Heart right ventricle (tissue), 16 donors: ENCODE measurements around the gene FSD1. TPM values are rescaled to one million over a fixed set of nuclear protein-coding genes. Genes with fewer than 3 reads are reported as not detected.

Experiments used
- ATAC-seq, 8 donors: fragments of 200-7000 bp; cut with Tn5 transposase; one replicate each; pipeline ENCODE4 v1.9.1; 2020; ENCODE audit warnings: mild to moderate bottlenecking in 8 of 8, moderate library complexity in 8 of 8, moderate number of reproducible peaks in 1 of 8
- DNase-seq, 2 donors: peaks; one replicate each; pipeline ENCODE4 v3.0.0-alpha.2; 2020
- H3K27ac ChIP-seq, 10 donors: fragments of 200-600 bp; sonication (generic) in 2 of 10; one replicate each; pipeline versions ENCODE4 v1.5.0 to v1.8.0; 2020 to 2022; ENCODE audit warnings: mild to moderate bottlenecking in 3 of 10
- H3K27me3 ChIP-seq, 7 donors: fragments of 200-600 bp; one replicate each; pipeline ENCODE4 v1.8.0; 2021 to 2022; ENCODE audit warnings: mild to moderate bottlenecking in 2 of 7
- H3K36me3 ChIP-seq, 9 donors: fragments of 200-600 bp; sonication (generic) in 1 of 9; one replicate each; pipeline versions ENCODE4 v1.5.0 to v1.8.0; 2020 to 2022; ENCODE audit warnings: mild to moderate bottlenecking in 2 of 9
- H3K4me1 ChIP-seq, 9 donors: fragments of 200-600 bp; sonication (generic) in 1 of 9; one replicate each; pipeline versions ENCODE4 v1.5.0 to v1.8.0; 2020 to 2022; ENCODE audit warnings: mild to moderate bottlenecking in 4 of 9
- H3K4me3 ChIP-seq, 10 donors: fragments of 200-600 bp; sonication (generic) in 2 of 10; one replicate each; pipeline versions ENCODE4 v1.5.0 to v1.8.0; 2020 to 2022; ENCODE audit warnings: mild to moderate bottlenecking in 7 of 10, moderate library complexity in 2 of 10
- H3K9me3 ChIP-seq, 11 donors: fragments of 200-600 bp in 10 of 11; sonication (generic) in 2 of 11; one replicate each; pipeline versions ENCODE4 v1.5.0 to v1.8.0; 2013 to 2022; ENCODE audit warnings: mild to moderate bottlenecking in 2 of 11, control low read depth in 1 of 11, moderate library complexity in 1 of 11
- WGBS, 2 donors: extraction: QIAGEN DNeasy Blood & Tissue Kit; methylation state at CpG; one replicate each; pipeline ENCODE4 v1.1.7; 2013; ENCODE audit warnings: inconsistent platforms in 1 of 2; 5-methylcytosine and 5-hydroxymethylcytosine counted together
- intact Hi-C, 10 donors: fragments of 100-400 bp; cut with DNase I; formaldehyde crosslinking; loops; one replicate each; pipeline versions ENCODE4 v1.11.1 to v1.14.2; 2022
- polyA plus RNA-seq, 2 donors: library from polyadenylated mRNA; stranded (reverse); fragments of 200-250 nt; gene quantifications; one replicate each; pipeline ENCODE4 v1.2.3, GENCODE V29; 2013
- total RNA-seq, 10 donors: library from RNA; stranded (reverse); fragmentation: NEBNext Ultra II Directional in 3 of 10; extraction: Animal tissue kit (Norgen Biotek cat#: 25700) in 3 of 10; gene quantifications; one replicate each; pipeline versions ENCODE4 v1.2.1 to v1.2.4, GENCODE V29; 2021 to 2023
- TF ChIP-seq, protein P1 (sequence below), 9 donors: fragments of 200-600 bp; sonication (generic) in 2 of 9; IDR thresholded peaks; one replicate each; pipeline versions ENCODE4 v1.5.0 to v1.8.0; 2021 to 2022; ENCODE audit warnings: antibody characterized with exemption in 9 of 9, mild to moderate bottlenecking in 5 of 9, moderate library complexity in 1 of 9
- donor health status: Arrhythmogenic right ventricular cardiomyopathy.
- donor health status: ischemic (EF 13 %, LVEDD 7.1; RV severe dilation, severe dysfunction).
- donor health status: healthy with polysubstance abuse.
- donor health status: DM: no; HTN: yes; CAD: no.
- donor health status: DM: no; HTN: no; CAD: no.
- donor health status: ischemic (EF 25% LVEDD 6.9; RV normal size, moderate dysfunction).
- donor health status: ischemic (EF 25% LVEDD 5.7; RV mildly dilated, moderate dysfunction).
- donor health status: healthy.
- donor health status: DM: yes; HTN: yes; CAD: no.
- donor health status: Ischemic cardiomyopathy.
- donor health status: ischemic (EF 35%, LVEDD 5.7; RV mildly dilated, moderate dysfunction).
- donor health status: nonischemic (EF 11% LVEDD 7.7; RV severe dilation, severe dysfunction).
- donor health status: DM: yes; HTN: yes; CAD: no.
- donor health status: PGD.
- donor health status: ischemic (EF 29% LVEDD 5.4; RV normal size, mild dysfunction).
- donor health status: nonischemic (EF 23%, LVEDD 6.1; RV moderate dilation, normal function).

Gene FSD1
- total and polyA plus RNA-seq, 12 donors: 0.10 to 0.25 TPM; not detected in 10

DNA sequence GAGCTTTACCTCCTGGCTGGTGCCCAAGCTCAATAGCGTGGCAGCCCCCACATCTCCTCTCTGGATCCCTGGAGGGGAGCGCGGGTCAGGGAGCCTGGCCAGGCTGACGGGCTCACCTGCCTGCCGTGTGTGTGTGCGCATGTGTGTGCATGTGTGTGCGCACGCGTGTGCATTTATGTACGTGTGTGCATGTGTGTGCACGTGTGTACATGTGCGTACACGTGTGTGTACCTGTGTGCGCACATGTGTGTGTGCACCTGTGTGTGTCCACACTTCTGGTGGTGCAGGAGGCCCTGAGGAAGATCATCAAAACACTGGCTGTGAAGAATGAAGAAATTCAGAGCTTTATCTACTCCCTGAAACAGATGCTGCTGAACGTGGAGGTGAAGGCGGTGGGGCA, 1.3 kb downstream of the FSD1 start:
- Histone ChIP-seq H3K27ac (no peak overlapping the region), H3K36me3 (no peaks in the 10 kb centered on the region), H3K4me3 (no peak overlapping the region), H3K4me1 (peaks cover 0 to 6% (median 0%) of the 10 kb centered on the region in 9 donors), H3K27me3 (peaks cover 0 to 30% (median 23%) of the 10 kb centered on the region in 7 donors), H3K9me3 (no peaks in the 10 kb centered on the region)
- WGBS, 2 donors: 82% methylated on average over 16 of the region's 16 CpGs
- intact Hi-C loops: no loop called here
- ATAC-seq (no peak), DNase-seq (no peak)
- TF ChIP-seq, protein P1, sequence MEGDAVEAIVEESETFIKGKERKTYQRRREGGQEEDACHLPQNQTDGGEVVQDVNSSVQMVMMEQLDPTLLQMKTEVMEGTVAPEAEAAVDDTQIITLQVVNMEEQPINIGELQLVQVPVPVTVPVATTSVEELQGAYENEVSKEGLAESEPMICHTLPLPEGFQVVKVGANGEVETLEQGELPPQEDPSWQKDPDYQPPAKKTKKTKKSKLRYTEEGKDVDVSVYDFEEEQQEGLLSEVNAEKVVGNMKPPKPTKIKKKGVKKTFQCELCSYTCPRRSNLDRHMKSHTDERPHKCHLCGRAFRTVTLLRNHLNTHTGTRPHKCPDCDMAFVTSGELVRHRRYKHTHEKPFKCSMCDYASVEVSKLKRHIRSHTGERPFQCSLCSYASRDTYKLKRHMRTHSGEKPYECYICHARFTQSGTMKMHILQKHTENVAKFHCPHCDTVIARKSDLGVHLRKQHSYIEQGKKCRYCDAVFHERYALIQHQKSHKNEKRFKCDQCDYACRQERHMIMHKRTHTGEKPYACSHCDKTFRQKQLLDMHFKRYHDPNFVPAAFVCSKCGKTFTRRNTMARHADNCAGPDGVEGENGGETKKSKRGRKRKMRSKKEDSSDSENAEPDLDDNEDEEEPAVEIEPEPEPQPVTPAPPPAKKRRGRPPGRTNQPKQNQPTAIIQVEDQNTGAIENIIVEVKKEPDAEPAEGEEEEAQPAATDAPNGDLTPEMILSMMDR (IDR thresholded peaks at IDR 0.05): no peak

DNA sequence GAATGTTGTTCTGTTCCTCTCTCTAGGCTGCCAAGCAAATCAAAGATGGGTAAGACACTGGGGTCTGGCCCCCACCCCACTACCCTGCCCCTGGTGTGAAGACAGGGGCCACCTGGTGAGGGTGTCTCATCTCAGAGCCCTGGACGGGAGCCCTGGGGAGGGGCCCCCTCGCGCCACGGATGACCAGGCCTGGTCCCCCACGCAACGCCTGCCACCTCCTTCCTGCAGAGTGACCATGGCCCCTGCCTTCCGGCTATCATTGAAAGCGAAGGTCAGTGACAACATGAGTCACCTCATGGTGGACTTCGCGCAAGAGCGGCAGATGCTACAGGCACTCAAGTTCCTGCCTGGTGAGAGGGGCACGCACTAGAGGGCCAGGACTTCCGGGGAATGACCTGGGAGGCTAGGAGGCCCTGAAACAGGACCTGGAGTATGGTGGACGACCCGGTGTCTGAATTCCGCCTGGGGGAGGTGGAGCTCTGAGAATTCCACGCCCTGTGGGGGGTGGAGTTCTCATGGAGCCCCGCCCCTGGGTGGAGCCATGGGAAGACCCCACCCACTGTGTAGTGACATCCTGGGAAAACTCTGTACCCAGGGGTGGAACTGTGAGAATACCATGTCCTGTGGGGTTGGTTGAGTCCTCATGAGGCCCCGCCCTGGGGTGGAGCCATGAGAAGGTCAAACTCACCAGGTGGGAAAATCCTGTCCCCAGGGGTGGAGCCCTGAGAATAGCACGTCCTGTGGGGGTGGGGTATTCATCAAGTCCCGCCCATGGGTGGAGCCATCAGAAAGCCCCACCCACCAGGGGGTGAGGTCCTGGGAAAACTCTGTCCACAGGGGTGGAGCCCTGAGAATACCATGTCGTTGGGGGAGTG, 6.1 kb downstream of the FSD1 start:
- WGBS, 2 donors: 87 to 90% methylated on average over 22 of the region's 22 CpGs
- Histone ChIP-seq H3K4me1 (peaks cover 0 to 13% (median 0%) of the 10 kb centered on the region in 9 donors), H3K9me3 (no peaks in the 10 kb centered on the region), H3K27ac (no peak overlapping the region), H3K4me3 (no peak overlapping the region), H3K36me3 (no peaks in the 10 kb centered on the region), H3K27me3 (peaks cover 0 to 6% (median 3%) of the 10 kb centered on the region in 7 donors)
- DNase-seq (no peak), ATAC-seq (peak in 2 of 8 donors; percentile 13 to 38)
- intact Hi-C loops: no loop called here
- TF ChIP-seq, protein P1 (IDR thresholded peaks at IDR 0.05): no peak

DNA sequence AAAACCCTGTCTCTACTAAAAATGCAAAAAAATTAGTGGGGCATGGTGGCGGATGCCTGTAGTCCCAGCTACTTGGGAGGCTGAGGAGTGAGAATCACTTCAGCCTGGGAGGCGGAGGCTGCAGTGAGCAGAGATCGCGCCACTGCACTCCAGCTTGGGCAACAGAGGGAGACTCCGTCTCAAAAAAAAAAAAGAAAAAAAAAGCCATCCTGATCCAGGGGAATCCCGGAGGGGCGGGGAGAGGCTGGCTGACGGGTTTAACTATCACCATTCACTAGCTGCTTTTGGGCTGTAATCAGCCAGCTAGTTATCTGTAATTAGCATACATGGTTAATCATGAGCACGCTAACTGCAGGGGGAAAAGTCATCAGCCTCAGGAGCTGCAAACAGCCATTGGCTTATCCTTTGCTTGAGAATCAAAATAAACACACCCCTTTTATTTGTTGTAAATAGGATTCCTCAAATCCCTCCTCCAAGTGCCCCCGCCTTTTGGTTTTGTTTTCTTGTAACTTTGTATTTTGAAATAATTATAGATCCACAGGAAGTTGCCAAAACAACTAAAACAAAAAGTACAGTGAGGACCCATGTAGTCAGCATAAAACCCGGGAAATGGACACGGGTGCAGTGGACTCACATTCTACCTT, 9.6 kb downstream of the FSD1 start:
- peaks cover 0 to 13% (median 0%) of the 10 kb centered on the region in 9 donors for H3K4me1 ChIP-seq
- peak overlapping the region in 2 of 10 donors; percentile 10 to 14 for H3K4me3 ChIP-seq
- intact Hi-C loops: no loop called here
- H3K36me3 ChIP-seq: no peaks in the 10 kb centered on the region
- peaks cover 0 to 21% (median 0%) of the 10 kb centered on the region in 7 donors for H3K27me3 ChIP-seq
- no peaks in the 10 kb centered on the region for H3K9me3 ChIP-seq
- ATAC-seq (peak in 2 of 8 donors; percentile 19 to 31), DNase-seq (no peak)
- TF ChIP-seq, protein P1 (IDR thresholded peaks at IDR 0.05): no peak
- 41 to 57% methylated on average over 12 of the region's 12 CpGs for WGBS, 2 donors
- peak overlapping the region in 1 of 10 donors; percentile 50 for H3K27ac ChIP-seq

GRCh38 chr19:4316956-4317355, 12.6 kb downstream of the FSD1 start:
- TF ChIP-seq, protein P1 (IDR thresholded peaks at IDR 0.05): no peak
- no peak for ATAC-seq
- H3K9me3 ChIP-seq: peaks cover 0 to 17% (median 0%) of the 10 kb centered on the region in 11 donors
- 86 to 89% methylated on average over 9 of the region's 9 CpGs for WGBS, 2 donors
- intact Hi-C loops: no loop called here
- peaks cover 0 to 21% (median 0%) of the 10 kb centered on the region in 7 donors for H3K27me3 ChIP-seq
- H3K4me3 ChIP-seq: no peak overlapping the region
- H3K4me1 ChIP-seq: peaks cover 0 to 13% (median 0%) of the 10 kb centered on the region in 9 donors
- H3K27ac ChIP-seq: no peak overlapping the region
- H3K36me3 ChIP-seq: no peaks in the 10 kb centered on the region
- DNase-seq: no peak
